GM12878 (cell line): ENCODE data around the gene PIP4K2A. TPM values are rescaled to one million over a fixed set of nuclear protein-coding genes. Genes with fewer than 3 reads are reported as not detected.

Experiments used
- ATAC-seq: fragments of 200-7000 bp; cut with Tn5 transposase; 3 replicates; pipeline ENCODE4 v1.9.1; 2020; ENCODE audit warnings: mild to moderate bottlenecking, moderate library complexity
- BruUV-seq: library from RNA; stranded (reverse); fragments of 400-500 nt; replicated peaks from 2 replicates; lab custom pipeline; 2021; lab: Mats Ljungman, UMichigan
- CTCF ChIA-PET: fragments of 300-600 bp; sonication (Branson Sonifier 250); formaldehyde crosslinking; extraction: SDS; loops from one replicate; lab custom pipeline; 2021; ENCODE audit warnings: inconsistent platforms; lab: Yijun Ruan, JAX
- POLR2A ChIA-PET: fragments of 350-600 bp; formaldehyde crosslinking; extraction: SDS; loops from one replicate; lab custom pipeline; 2021; ENCODE audit warnings: inconsistent platforms; lab: Charles Lee
- RAD21 ChIA-PET: fragments of 300-600 bp; sonication (Branson Sonifier 250); formaldehyde crosslinking; loops from one replicate; lab custom pipeline; 2023; ENCODE audit warnings: antibody characterized with exemption; ENCODE audit not compliant: unreplicated experiment; lab: Charles Lee
- SMC1A ChIA-PET: fragments of 300-600 bp; sonication (Branson Sonifier 250); formaldehyde crosslinking; loops from one replicate; lab custom pipeline; 2023; ENCODE audit not compliant: unreplicated experiment, uncharacterized antibody; lab: Charles Lee
- DNase-seq: peaks from one replicate; pipeline ENCODE4 v3.0.0-alpha.2; 2011; ENCODE audit warnings: low read depth, low spot score
- FAIRE-seq: peaks from 3 replicates; lab custom pipeline; 2011; peaks lifted over from hg19 to GRCh38; lab: Jason Lieb, UNC
- H2AFZ ChIP-seq: 2 replicates; pipeline ENCODE4 v1.6.0; 2011; ENCODE audit warnings: low read depth, low read length, control low read depth; ENCODE audit not compliant: control insufficient read depth
- H3K27ac ChIP-seq: 2 replicates; pipeline ENCODE4 v1.5.1; 2011; ENCODE audit warnings: control low read depth; ENCODE audit not compliant: control insufficient read depth, insufficient read depth
- H3K27me3 ChIP-seq, 2 experiments: replicated peaks in 1 of 2; 2 replicates each; pipeline versions ENCODE4 v1.6.0 to v1.6.1; 2011; ENCODE audit warnings: low read length in 1 of 2; ENCODE audit not compliant: control insufficient read depth in 2 of 2, insufficient read depth in 2 of 2
- H3K36me3 ChIP-seq, 2 experiments: 2 replicates each; pipeline ENCODE4 v1.5.1; 2011; ENCODE audit warnings: low read length in 1 of 2; ENCODE audit not compliant: control insufficient read depth in 2 of 2, insufficient read depth in 2 of 2
- H3K4me1 ChIP-seq: 2 replicates; pipeline ENCODE4 v1.6.1; 2011; ENCODE audit warnings: mild to moderate bottlenecking, low read length, moderate library complexity, mixed read lengths; ENCODE audit not compliant: control insufficient read depth, insufficient read depth
- H3K4me2 ChIP-seq: 2 replicates; pipeline ENCODE4 v1.6.0; 2011; ENCODE audit warnings: control low read depth; ENCODE audit not compliant: control insufficient read depth, insufficient read depth
- H3K4me3 ChIP-seq: fragments of 200-600 bp; sonication (generic); 2 replicates; pipeline ENCODE4 v1.5.1; 2016
- H3K79me2 ChIP-seq: 2 replicates; pipeline ENCODE4 v1.6.0; 2011; ENCODE audit warnings: low read length; ENCODE audit not compliant: control insufficient read depth, insufficient read depth
- H3K9ac ChIP-seq: 2 replicates; pipeline ENCODE4 v1.8.0; 2011; ENCODE audit warnings: low read length, control low read depth, mixed read lengths; ENCODE audit not compliant: control insufficient read depth, insufficient read depth
- H3K9me3 ChIP-seq: replicated peaks from 3 replicates; pipeline ENCODE4 v1.5.1; 2011; ENCODE audit warnings: mild to moderate bottlenecking, low read length; ENCODE audit not compliant: control insufficient read depth, insufficient read depth
- H4K20me1 ChIP-seq: 2 replicates; pipeline ENCODE4 v1.6.0; 2011; ENCODE audit not compliant: control insufficient read depth, insufficient read depth
- EZH2 ChIP-seq: IDR thresholded peaks from 2 replicates; pipeline ENCODE4 v1.6.1; 2012; ENCODE audit warnings: low read depth, mild to moderate bottlenecking, control low read depth, inconsistent platforms, low read length, borderline replicate concordance; ENCODE audit not compliant: control insufficient read depth
- HDAC2 ChIP-seq: fragments of 200-600 bp; sonication (generic); IDR thresholded peaks from 2 replicates; pipeline ENCODE4 v1.6.1; 2017
- POLR2AphosphoS2 ChIP-seq: IDR thresholded peaks from 2 replicates; pipeline ENCODE4 v1.6.1; 2011; ENCODE audit warnings: low read depth, mild to moderate bottlenecking, low read length, improper control_type of control experiment, moderate library complexity
- RBBP5 ChIP-seq: fragments of 200-600 bp; sonication (generic); conservative IDR thresholded peaks from 2 replicates; pipeline ENCODE4 v1.6.1; 2016
- SKIL ChIP-seq: fragments of 450-650 bp; IDR thresholded peaks from 2 replicates; pipeline ENCODE4 v1.6.1; 2017; ENCODE audit warnings: mild to moderate bottlenecking, low read depth, inconsistent platforms; ENCODE audit not compliant: poor library complexity, severe bottlenecking
- YY1 ChIP-seq: IDR thresholded peaks from 2 replicates; pipeline ENCODE4 v1.6.1; 2011; ENCODE audit warnings: low read depth, mild to moderate bottlenecking, low read length
- WGBS: methylation state at CpG from one replicate; pipeline ENCODE4 v1.1.6; 2016; ENCODE audit warnings: low lambda C conversion rate; ENCODE audit not compliant: insufficient replicate concordance, insufficient coverage; ENCODE audit errors: missing lambda C conversion rate; 5-methylcytosine and 5-hydroxymethylcytosine counted together
- in situ Hi-C: fragments of 300-500 bp; cut with MboI; formaldehyde crosslinking; loops from 9 replicates; pipeline ENCODE4 v1.14.3; 2018; ENCODE audit warnings: mixed read lengths
- intact Hi-C: fragments of 100-400 bp; cut with micrococcal nuclease; formaldehyde crosslinking; loops from one replicate; pipeline ENCODE4 v1.14.2; 2022; ENCODE audit not compliant: unreplicated experiment
- polyA plus RNA-seq, 11 experiments: library from polyadenylated mRNA; depleted of rRNA in 4 of 11; unstranded in 6 of 11; stranded (reverse) in 5 of 11; fragments of >200 nt; fragmentation: Nextera tagmentation in 4 of 11; fragmentation: Illumina TruSeq in 1 of 11; extraction: Ambion mirVana in 4 of 11; extraction: Trizol in 1 of 11; gene quantifications; 1 replicate in 1 of 11; 2 replicates in 10 of 11; pipeline versions ENCODE4 v1.2.1 to v1.2.3, GENCODE V29; 2011 to 2016; ENCODE audit warnings: inconsistent platforms in 2 of 11, missing spikeins in 2 of 11, low read depth in 1 of 11
- total RNA-seq, 4 experiments: library from RNA; depleted of rRNA in 3 of 4; stranded (reverse); fragments of >200 nt in 3 of 4; fragmentation: Illumina TruSeq in 1 of 4; extraction: Trizol in 1 of 4; gene quantifications; 2 replicates each; pipeline versions ENCODE4 v1.2.1 to v1.2.3, GENCODE V29; 2013 to 2021

The PIP4K2A gene
- total and polyA plus RNA-seq, 10 of the 15 experiments (the other 5 are each of a cell fraction or from before 2014, with no cell fraction given), result 54.3 to 139 (median 84.4) TPM

GRCh38 chr10:22758867-22759266 lies 44.5 kb upstream of the PIP4K2A start:
- WGBS, result 93% methylated on average over 5 of the region's 6 CpGs
- FAIRE-seq, result no peak
- TF ChIP-seq EZH2, result no peak
- CTCF ChIA-PET, result no interaction called here
- H3K27me3 ChIP-seq, result no peaks in the 10 kb centered on the region
- no TSS peak for BruUV-seq
- no peaks in the 10 kb centered on the region for H4K20me1 ChIP-seq
- H2AFZ ChIP-seq, result no peak overlapping the region
- no peaks in the 10 kb centered on the region for H3K79me2 ChIP-seq
- DNase-seq, result no peak
- POLR2A ChIA-PET, result no interaction called here
- SMC1A ChIA-PET, result no interaction called here
- H3K4me2 ChIP-seq, result no peak overlapping the region
- no peak overlapping the region for H3K4me3 ChIP-seq
- no peak for ATAC-seq
- no peak overlapping the region for H3K9ac ChIP-seq
- no peaks in the 10 kb centered on the region for H3K9me3 ChIP-seq
- in situ Hi-C loops (no loop called here), intact Hi-C loops (no loop called here)
- no peaks in the 10 kb centered on the region for H3K4me1 ChIP-seq
- RAD21 ChIA-PET, result no interaction called here
- no peak overlapping the region for H3K27ac ChIP-seq
- H3K36me3 ChIP-seq, result no peaks in the 10 kb centered on the region

GRCh38 chr10:22754296-22754695 lies 39.9 kb upstream of the PIP4K2A start:
- H3K4me3 ChIP-seq, result no peak overlapping the region
- no peak overlapping the region for H3K4me2 ChIP-seq
- no peak overlapping the region for H2AFZ ChIP-seq
- no TSS peak for BruUV-seq
- no peak overlapping the region for H3K27ac ChIP-seq
- SMC1A ChIA-PET, result interaction anchor here (0.9 to 2.8 kb wide), 3 partner anchors 11 to 36 kb away, joined by 3 to 9 read pairs (median 4); no protein-coding TSS in a partner anchor
- FAIRE-seq (no peak), ATAC-seq (no peak), DNase-seq (no peak)
- CTCF ChIA-PET, result no interaction called here
- H3K4me1 ChIP-seq, result no peaks in the 10 kb centered on the region
- H3K9me3 ChIP-seq, result no peaks in the 10 kb centered on the region
- RAD21 ChIA-PET, result no interaction called here
- no peaks in the 10 kb centered on the region for H3K27me3 ChIP-seq
- in situ Hi-C loops (no loop called here), intact Hi-C loops (no loop called here)
- TF ChIP-seq HDAC2 (no peak), RBBP5 (no peak), YY1 (no peak), POLR2AphosphoS2 (no peak), SKIL (no peak)
- no peak overlapping the region for H3K9ac ChIP-seq
- no peaks in the 10 kb centered on the region for H4K20me1 ChIP-seq
- H3K79me2 ChIP-seq, result no peaks in the 10 kb centered on the region
- no peaks in the 10 kb centered on the region for H3K36me3 ChIP-seq
- WGBS, result 58% methylated on average over 4 of the region's 4 CpGs
- POLR2A ChIA-PET, result no interaction called here
